Subcutaneous adipose tissue (tissue), 4 donors: ENCODE data around the gene AGBL4. TPM values are rescaled to one million over a fixed set of nuclear protein-coding genes. Genes with fewer than 3 reads are reported as not detected.

Experiments
- total RNA-seq, 4 donors: library from RNA; depleted of rRNA; stranded (reverse); fragments of >200 nt; gene quantifications; one replicate each; pipeline ENCODE4 v1.1.0, GENCODE V29; 2016
- TF ChIP-seq, protein P1 (sequence below): fragments of 450-650 bp; IDR thresholded peaks from one replicate; pipeline ENCODE4 v1.5.1; 2016; ENCODE audit warnings: low read depth, mild to moderate bottlenecking, control low read depth, antibody characterized with exemption, moderate library complexity

Gene AGBL4
- total RNA-seq, 4 donors from 2014 or later: 0.16 to 3.6 (median 0.59) TPM

DNA sequence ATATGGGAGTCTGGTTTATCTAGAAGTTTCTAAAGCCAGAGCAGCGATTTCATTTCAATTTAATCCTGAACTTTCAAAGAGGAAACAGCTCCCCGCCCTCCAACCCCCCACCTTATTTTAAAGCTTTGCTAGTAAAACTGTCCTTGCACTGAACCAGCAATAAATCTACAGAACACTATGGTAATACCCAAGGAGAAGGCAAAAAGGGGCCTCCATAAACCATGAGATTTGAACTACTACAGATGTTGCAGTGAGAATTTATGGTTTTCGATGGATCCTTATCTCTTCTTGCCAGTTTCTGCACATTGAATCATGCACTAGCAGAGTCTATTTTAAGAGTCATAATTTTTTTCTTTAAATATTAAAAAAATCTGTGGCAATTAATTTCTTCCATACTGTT is 1182.3 kb downstream of the AGBL4 start:
- TF ChIP-seq, protein P1, sequence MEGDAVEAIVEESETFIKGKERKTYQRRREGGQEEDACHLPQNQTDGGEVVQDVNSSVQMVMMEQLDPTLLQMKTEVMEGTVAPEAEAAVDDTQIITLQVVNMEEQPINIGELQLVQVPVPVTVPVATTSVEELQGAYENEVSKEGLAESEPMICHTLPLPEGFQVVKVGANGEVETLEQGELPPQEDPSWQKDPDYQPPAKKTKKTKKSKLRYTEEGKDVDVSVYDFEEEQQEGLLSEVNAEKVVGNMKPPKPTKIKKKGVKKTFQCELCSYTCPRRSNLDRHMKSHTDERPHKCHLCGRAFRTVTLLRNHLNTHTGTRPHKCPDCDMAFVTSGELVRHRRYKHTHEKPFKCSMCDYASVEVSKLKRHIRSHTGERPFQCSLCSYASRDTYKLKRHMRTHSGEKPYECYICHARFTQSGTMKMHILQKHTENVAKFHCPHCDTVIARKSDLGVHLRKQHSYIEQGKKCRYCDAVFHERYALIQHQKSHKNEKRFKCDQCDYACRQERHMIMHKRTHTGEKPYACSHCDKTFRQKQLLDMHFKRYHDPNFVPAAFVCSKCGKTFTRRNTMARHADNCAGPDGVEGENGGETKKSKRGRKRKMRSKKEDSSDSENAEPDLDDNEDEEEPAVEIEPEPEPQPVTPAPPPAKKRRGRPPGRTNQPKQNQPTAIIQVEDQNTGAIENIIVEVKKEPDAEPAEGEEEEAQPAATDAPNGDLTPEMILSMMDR: no peak

GRCh38 chr1:48831120-48831978 is 1192.4 kb downstream of the AGBL4 start:
- TF ChIP-seq, protein P1: no peak

DNA sequence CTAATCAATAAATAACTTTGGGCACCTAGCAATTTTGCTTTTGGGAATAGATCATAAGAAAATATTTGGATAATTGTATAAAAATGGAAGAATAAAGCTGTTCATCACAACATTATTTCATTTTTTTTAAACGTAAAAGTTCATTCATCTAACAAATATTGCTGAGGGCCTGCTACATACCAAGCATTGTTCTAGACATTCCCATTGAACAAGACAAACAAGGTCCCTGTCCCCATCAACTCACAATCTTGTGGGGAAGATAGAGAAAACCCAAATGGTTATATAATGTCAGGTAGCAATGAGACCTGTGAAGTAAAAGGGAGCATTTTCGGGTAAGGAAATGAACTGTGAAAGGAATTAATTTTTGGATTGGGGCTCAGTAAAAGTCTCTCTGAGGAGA is 1193.0 kb downstream of the AGBL4 start:
- TF ChIP-seq, protein P1: no peak

DNA sequence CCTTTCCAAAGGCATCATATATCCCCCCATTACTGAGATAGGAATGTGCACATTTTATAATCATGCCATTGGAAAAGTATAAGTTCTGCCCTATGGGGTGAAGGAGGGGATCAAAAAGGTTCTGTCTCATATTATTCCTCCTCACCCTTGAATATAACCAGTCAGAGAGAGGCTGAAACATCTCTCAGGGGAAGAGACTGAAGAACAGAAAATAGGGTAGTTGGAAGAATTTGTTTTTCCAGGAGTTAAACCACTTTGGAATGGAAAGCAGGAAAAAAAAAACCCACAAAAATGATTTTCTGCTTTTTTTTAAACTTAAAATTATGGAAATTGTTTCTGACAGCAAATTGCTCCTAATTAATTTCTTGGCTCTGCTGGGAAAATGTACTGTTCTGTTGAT is 1194.3 kb downstream of the AGBL4 start:
- TF ChIP-seq, protein P1: no peak

- TF ChIP-seq, protein P1: no peak
Measured at GRCh38 chr1:48823168-48823567, 1200.6 kb downstream of the AGBL4 start.

- TF ChIP-seq, protein P1: no peak
Measured at GRCh38 chr1:48820491-48820890, 1203.3 kb downstream of the AGBL4 start.

DNA sequence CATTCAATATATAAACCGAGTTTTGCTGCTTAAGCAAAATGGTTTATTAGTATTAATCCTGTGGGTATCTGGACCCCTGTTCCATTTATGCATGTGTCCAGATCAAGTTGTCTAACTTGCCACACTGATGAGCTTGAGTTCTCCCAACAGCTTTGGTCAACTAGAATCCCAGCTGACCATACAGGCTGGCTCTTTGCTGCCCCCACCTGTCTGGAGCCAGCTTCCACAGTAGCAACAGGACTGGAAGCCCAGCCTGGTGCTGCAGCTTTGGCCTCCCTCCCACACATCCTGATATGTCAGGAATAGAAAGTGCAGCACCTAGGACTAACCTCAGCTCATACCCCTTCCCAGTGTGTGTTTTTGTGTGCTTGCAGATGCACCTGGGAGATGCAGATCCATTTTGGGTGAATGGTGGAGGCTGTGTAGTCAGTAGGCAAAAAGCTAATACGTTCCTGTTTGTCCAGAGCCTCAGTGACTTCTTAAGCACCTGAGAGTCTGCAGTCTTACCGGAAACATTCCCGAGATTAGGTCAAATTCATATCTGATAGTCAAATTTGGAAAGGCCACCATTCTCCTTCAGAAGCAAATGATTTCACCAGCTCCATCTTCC is 1206.1 kb downstream of the AGBL4 start:
- TF ChIP-seq, protein P1: no peak
